ENCODE data around the gene BTNL2.
A peak's percentile ranks its signal among the peaks of the same experiment; 100 is the strongest.

Gene BTNL2

DNA sequence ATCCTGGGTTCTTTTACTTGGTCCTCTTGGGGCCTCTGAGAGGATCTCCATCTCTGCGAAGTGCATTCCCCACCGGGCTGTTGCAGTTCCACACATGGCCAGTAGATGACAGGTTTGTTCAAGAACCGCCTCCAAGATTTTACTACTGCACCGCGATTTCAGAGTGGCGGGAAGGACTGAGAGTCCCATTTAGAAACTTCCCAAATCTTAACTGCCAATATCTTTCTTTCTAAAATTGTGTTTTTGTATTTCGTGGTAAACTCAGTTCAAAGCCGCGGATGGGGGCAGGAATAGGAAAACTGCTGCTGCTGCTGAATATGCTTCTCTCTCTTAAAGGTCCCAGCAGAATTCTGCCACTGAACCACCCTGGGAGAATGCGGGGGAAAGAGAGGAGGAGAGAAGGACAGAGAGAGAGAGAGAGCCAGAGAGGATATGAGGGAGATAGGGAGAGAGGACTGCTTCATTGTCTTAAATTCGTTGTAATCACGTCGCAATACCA is 8.6 kb upstream of the BTNL2 start:
- DNase-seq (ENCODE audit: low read depth, low spot score): no peak

GRCh38 chr6:32413427-32414047 is 6.6 kb upstream of the BTNL2 start:
- peak; percentile 27 for DNase-seq (ENCODE audit: low read depth, low spot score)

- DNase-seq (ENCODE audit: low read depth, low spot score): no peak
These were observed 4.8 kb upstream of the BTNL2 start for GRCh38 chr6:32411566-32412327.

DNA sequence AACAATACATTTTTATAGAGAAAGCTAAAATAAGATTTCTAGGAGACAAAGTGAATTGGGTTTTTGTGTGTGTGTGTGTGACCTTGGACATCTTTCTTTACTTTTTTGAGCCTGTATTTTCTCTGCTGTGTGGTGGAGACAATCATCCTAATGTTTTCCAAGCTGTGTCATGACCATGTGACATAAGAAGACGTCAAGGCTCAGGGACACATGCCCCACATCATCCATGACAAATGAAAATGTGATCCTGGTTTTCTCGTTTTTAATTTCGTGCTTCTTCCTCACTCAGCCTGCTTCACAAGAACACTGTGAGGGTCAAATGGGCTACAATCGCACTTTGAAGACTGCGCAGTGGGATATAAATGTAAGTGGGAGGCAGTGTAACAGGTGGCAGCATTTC is 3.9 kb upstream of the BTNL2 start:
- DNase-seq (ENCODE audit: low read depth, low spot score): no peak

DNA sequence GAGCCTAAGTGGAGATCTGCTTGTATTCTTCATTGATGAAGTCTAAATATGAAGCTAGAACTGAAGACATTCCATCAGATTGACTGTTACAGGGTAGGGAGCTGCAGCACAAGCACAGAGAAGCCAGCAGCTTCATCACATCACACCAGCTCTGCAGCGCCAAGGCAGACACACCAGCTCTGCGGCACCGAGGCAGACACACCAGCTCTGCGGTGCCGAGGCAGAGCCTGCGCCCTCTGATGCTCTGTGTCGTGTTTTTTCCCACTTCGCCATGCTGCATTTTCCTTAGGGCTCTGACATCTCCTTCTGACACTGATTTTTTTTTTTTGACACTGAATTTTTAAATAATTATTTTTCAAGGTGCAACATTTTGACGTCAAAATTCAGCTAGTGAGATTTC is 784 bp downstream of the BTNL2 start:
- DNase-seq (ENCODE audit: low read depth, low spot score): no peak

GRCh38 chr6:32405656-32406055 is 1.3 kb downstream of the BTNL2 start:
- DNase-seq (ENCODE audit: low read depth, low spot score): no peak

DNA sequence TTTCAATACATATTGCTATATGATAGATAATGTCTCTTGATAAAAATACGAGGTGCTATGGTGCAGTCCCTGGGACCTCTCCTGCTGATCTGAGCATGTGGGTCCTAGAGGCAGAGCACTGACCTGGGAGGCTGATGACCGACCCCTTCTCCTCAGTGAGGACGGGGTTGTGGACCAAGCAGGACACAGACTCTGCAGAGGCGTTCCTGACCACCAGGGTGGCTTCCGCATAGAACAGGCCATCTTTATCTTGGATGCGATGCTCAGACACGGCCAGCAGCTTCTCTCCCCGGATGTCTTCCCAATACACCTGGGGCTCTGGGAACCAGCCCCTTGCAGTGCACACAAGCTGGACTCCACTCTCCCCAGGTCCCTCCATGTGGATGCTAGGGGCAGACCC is 4.2 kb downstream of the BTNL2 start:
- DNase-seq (ENCODE audit: low read depth, low spot score): no peak

DNA sequence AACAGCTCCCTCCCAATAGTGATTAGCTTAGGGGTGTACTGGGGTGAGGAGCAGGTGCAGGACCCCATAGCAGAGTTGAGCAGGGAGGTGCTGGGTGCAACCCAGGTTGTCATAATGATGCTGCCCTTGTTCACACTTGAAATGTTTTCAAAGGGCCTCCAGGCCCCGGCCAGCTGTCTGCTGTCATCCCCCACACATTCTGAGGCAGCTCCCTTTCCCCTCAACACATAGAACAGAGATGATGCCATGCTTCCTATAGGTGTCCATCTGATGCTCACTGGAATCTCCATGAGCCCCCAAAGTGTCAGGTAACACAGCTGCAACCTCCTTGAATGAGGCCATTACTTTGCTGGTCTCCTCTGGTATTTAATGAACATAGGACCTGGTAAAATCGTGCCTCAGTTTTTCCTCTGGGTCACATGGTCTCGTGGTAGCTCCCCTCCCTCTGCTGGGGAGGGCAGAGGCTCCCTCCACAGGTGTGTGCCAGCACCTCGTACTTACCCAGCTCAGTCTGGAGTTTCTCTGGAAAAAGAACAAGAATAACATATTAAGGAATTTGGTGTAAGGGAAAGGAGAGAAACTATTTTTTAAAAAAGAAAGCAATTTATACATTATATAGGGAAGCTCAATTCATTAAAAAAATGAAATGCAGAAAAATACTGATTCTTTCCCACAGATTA is 5.6 kb downstream of the BTNL2 start:
- no peak for DNase-seq (ENCODE audit: low read depth, low spot score)

DNA sequence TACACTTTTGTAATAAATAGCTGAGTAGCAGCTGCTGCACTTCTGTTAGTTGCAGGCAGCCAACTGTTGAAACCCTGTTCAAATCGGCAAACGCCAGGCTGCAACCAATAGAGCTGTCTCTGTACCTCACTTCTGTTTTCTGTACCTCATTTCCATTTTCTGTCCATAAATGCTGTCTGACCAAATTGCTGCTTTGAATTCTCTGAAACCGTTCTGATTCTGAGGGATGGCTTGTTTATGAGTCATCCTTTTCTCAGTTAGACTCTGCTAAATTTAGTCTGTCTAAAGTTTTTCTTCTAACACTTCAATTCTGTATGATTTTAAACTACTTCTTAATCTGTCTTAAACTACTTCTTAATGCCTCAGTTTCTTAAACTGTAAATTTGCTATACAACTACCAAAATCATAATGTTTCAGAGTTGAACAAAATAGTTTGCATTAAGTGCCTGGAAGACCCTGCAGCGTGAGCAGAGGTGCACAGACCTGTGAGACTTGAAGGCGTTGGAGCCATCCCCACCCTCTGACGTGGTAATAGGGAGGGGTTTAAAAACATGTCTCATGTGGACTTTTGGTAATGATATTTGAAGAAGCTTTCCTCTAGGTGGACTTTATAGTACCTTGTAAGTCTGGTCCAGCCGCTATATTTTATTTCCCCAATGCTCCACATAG is 9.6 kb downstream of the BTNL2 start:
- no peak for DNase-seq (ENCODE audit: low read depth, low spot score)

DNA sequence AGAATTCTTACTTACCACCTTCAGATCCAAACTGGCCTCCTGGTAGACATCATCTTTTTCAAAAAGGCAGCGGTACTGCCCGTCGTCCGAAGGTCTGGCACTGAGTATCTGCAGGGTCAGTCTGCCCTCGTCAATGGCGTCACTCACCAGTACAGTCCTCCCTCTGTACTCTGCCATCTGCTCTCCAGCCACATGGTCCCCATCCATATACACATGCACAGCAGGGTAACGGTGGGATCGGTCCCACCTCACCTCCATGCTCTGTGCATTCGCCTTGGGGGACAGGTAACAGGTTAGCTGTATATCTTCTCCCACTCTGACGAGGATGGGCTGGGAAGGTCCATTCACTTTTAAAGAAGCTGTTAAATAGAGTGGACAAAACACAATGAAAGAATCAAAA is 11.0 kb downstream of the BTNL2 start:
- no peak for DNase-seq (ENCODE audit: low read depth, low spot score)

DNA sequence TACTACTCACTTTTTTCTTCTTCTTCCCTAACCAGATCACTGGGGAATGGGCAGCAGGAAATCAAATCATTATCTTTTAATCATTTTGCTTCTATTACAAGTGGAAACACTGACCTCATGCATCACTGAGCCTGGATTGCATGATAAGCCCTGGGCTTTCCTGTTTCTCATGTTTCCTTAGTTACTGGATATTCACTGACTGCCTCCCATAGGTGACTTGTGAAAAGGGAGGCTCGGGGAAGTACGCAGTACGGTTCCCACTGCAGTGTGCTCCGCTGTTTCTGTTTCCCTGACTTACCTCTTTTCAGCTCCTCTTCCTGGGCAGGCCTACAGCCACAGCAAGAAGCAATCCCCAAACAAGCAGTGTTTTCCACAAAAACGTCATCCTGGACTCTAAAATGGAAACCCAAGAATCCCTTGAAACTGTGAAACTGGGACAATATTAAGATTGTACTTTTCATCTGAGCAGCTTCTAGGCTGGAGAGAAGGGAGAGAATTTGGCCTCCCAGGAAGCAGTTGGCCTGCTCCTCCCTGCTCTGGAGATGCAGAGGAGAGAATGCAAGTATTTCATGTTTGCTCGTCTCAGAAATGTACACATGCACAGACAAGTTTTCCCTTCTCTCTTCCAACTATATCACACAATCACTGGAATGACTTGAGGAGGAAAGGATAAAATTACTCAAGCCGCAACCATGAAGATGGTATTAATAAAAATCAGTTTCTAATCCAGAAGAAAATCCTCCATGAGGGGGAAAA is 13.1 kb downstream of the BTNL2 start:
- DNase-seq (ENCODE audit: low read depth, low spot score): no peak

DNA sequence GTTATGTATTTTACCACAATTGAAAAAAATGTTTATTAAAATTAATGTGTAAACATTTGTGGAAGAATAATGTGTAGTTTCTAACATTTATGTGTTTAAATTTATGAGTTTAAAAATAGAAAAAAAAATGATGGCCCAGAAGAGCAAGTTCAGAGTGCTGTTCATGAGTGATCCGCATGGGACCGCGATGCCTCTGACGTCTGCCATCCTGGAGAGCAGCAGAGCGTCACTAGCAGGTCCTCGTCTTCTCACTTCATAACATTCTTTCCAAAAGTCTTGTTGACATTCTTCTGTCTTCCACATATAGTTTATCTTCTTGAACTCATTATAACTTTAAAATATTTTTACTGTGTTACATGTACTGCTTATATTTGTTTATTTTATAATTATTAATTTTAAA is 15.5 kb downstream of the BTNL2 start:
- DNase-seq (ENCODE audit: low read depth, low spot score): no peak

- no peak for DNase-seq (ENCODE audit: low read depth, low spot score)
These were observed 19.2 kb downstream of the BTNL2 start for GRCh38 chr6:32387589-32388340.

GRCh38 chr6:32386040-32386439 is 20.9 kb downstream of the BTNL2 start:
- no peak for DNase-seq (ENCODE audit: low read depth, low spot score)

DNA sequence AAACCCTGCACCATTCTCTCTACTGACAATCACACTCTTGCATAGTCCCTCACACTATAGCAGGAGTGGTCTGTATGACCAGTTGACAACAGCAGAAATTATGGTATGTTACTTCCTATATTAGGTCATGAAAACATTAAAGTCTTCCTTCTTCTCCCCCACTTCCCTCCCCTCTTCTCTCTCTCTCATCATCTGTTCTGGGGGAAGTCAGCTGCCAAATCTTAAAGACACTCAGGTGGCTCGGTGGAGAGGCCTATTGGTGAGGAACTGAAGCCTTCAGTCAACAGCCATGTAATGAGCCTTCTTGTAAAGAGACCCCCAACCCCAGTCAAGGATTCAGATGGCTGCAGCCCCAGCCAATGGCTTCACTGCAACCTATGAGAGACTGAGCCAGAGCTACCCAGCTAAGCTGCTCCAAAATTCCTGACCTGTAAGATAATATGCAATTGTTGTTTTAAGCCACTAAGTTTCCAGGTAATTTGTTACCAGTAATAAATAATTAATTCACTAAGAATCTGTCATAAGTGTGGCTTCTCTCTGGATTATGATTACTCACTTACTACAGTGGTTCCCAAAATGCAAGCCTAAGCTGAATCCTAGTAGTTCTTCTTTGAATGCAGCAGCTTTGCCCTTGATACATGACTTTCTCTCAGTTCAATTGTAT is 24.1 kb downstream of the BTNL2 start:
- DNase-seq (ENCODE audit: low read depth, low spot score): no peak

- no peak for DNase-seq (ENCODE audit: low read depth, low spot score)
These were observed 27.4 kb downstream of the BTNL2 start for GRCh38 chr6:32379545-32379944.

GRCh38 chr6:32375739-32376529 is 31.0 kb downstream of the BTNL2 start:
- DNase-seq (ENCODE audit: low read depth, low spot score): no peak

- no peak for DNase-seq (ENCODE audit: low read depth, low spot score)
These were observed 35.2 kb downstream of the BTNL2 start, which contains the start of gene TSBP1 for GRCh38 chr6:32371803-32372202. TSS of gene TSBP1 (minus strand) at chr6:32371903. CDS start at chr6:32371706, 197 bp downstream.

DNA sequence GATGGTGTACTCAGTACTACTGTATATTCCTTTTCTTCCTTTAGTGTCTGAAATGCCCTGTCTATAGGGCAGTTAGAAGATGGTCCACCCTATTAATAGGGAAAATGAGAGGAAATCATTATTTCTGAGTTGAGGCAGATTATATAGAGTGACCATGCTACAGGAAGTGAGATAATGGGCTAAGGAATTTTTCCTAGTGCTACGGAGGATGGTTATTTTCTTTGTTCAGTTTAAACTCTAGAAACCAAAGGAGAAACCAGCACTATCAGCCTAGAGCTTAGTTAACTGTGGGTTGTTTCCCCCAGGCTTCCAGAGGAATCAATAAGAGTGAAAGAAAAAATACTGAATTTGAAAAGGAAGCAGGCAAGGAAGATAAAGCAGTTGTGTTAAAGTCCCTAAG is 35.8 kb downstream of the BTNL2 start:
- DNase-seq (ENCODE audit: low read depth, low spot score): no peak
